GM10266 (cell line): ENCODE measurements around the gene GNRH2.
"Not testable (repeated sequence)": the region's sequence is repeated elsewhere in the genome, so short reads cannot be mapped to it uniquely, and the experiment has no call there.

Source experiments
- DNase-seq: peaks from one replicate; pipeline ENCODE4 v3.0.0; 2012; ENCODE audit errors: extremely low spot score
- TF ChIP-seq, protein P1 (sequence below): IDR thresholded peaks from 2 replicates; pipeline ENCODE4 v1.5.1; 2012; ENCODE audit warnings: mild to moderate bottlenecking, low read depth; ENCODE audit not compliant: control insufficient read depth, insufficient read depth; ENCODE audit errors: missing control alignments

The GNRH2 gene

GRCh38 chr20:3068986-3069900 lies 25.8 kb downstream of the GNRH2 start:
- TF ChIP-seq, protein P1, sequence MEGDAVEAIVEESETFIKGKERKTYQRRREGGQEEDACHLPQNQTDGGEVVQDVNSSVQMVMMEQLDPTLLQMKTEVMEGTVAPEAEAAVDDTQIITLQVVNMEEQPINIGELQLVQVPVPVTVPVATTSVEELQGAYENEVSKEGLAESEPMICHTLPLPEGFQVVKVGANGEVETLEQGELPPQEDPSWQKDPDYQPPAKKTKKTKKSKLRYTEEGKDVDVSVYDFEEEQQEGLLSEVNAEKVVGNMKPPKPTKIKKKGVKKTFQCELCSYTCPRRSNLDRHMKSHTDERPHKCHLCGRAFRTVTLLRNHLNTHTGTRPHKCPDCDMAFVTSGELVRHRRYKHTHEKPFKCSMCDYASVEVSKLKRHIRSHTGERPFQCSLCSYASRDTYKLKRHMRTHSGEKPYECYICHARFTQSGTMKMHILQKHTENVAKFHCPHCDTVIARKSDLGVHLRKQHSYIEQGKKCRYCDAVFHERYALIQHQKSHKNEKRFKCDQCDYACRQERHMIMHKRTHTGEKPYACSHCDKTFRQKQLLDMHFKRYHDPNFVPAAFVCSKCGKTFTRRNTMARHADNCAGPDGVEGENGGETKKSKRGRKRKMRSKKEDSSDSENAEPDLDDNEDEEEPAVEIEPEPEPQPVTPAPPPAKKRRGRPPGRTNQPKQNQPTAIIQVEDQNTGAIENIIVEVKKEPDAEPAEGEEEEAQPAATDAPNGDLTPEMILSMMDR = peak; percentile 41
- DNase-seq = no peak

DNA sequence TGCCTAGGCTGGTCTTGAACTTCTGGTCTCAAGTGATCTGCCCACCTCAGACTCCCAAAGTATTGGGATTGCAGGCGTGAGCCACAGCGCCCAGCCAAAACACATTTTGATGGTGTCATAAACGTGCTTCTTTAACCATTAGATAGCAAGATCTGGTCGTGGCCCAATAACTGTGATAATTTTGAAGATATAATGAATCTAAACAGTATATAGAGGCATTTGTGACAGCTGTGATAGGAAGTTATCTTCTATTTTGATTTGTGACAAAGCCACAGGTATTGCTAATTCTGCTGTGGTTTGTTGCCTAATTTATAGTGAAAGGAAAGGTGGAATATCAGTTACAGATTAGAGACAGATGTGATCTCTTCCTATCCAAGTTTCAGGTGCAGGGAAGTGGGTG lies 27.3 kb downstream of the GNRH2 start:
- TF ChIP-seq, protein P1 = no peak
- no peak for DNase-seq

GRCh38 chr20:3071266-3071609 lies 27.8 kb downstream of the GNRH2 start:
- TF ChIP-seq, protein P1 = no peak
- DNase-seq = no peak

GRCh38 chr20:3071610-3072529 lies 28.4 kb downstream of the GNRH2 start, which contains the start of gene OXT:
TSS of gene OXT (plus strand) at chr20:3071620. CDS start at chr20:3071656, 36 bp downstream.
- DNase-seq = no peak
- TF ChIP-seq, protein P1 = no peak

DNA sequence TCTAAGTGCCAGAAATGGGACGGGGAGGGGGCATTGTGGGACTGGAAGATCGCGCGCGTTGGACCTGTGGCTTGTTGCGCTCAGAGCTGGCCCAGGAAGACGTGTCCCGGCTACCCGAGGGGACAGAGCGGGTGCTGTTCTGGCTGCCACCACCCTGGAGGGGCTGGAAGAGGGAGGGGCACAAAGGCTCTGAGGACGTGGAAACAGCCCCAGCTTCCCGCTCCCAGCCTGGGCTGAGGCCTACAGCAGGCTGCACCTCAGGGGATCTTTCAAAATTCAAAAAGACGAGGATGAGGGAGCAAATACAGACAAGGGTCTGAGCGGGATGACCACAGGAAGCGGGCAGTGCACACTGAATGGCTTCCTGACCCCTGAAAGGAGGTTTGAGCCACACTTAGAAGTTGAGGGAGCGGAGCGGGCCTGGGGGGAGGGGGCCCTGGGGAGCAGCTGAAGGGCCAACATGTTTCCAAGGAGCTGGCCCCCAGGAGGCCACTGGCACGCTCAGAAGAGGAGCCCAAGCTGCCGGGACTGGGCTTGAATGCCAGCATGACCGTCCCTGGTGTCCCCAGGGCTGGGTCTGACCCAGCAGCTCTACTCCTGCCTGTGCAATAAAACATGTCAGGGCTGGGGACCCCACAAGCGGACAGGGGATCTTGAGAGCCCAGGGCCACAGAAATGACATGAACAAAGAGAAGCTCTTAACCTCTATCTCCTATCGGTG lies 29.3 kb downstream of the GNRH2 start:
- no peak for DNase-seq
- TF ChIP-seq, protein P1 = no peak

DNA sequence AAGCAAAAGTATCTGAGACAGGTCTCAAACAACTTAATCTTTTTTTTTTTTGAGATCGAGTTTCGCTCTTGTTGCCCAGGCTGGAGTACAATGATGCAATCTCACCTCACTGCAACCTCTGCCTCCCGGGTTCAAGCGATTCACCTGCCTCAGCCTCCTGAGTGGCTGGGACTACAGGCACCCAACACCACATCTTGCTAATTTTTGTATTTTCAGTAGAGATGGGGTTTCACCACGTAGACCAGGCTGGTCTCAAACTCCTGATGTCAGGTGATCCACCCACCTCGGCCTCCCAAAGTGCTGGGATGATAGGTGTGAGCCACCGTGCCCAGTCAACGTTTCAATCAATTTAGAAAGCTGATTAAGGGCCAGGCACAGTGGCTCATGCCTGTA lies 29.8 kb downstream of the GNRH2 start:
- not testable (repeated sequence) for DNase-seq

GRCh38 chr20:3074812-3075211 lies 31.4 kb downstream of the GNRH2 start:
- TF ChIP-seq, protein P1 = no peak
- DNase-seq = no peak

- not testable (repeated sequence) for DNase-seq
These were observed 31.9 kb downstream of the GNRH2 start for GRCh38 chr20:3075315-3075714.
